HG03571 (cell line): ENCODE results near the gene ACTL8.

Experiments used
- ATAC-seq: cut with Tn5 transposase; IDR thresholded peaks from one replicate; pipeline ENCODE4 v1.9.1; 2021; ENCODE audit not compliant: unreplicated experiment

ACTL8 gene

GRCh38 chr1:17841944-17842343 lies 86.8 kb downstream of the ACTL8 start:
- ATAC-seq = no peak

- ATAC-seq = no peak
These were observed 87.6 kb downstream of the ACTL8 start for GRCh38 chr1:17842686-17843085.

- ATAC-seq = no peak
These were observed 89.2 kb downstream of the ACTL8 start for GRCh38 chr1:17844185-17844826.

GRCh38 chr1:17845583-17845982 lies 90.5 kb downstream of the ACTL8 start:
- no peak for ATAC-seq

GRCh38 chr1:17846341-17846740 lies 91.2 kb downstream of the ACTL8 start:
- ATAC-seq = no peak

- ATAC-seq = no peak
These were observed 92.0 kb downstream of the ACTL8 start for GRCh38 chr1:17847111-17847510.

- no peak for ATAC-seq
These were observed 94.1 kb downstream of the ACTL8 start for GRCh38 chr1:17849216-17849615.

GRCh38 chr1:17851056-17851455 lies 95.9 kb downstream of the ACTL8 start:
- ATAC-seq = no peak

- ATAC-seq = no peak
These were observed 97.2 kb downstream of the ACTL8 start for GRCh38 chr1:17852383-17852782.

GRCh38 chr1:17853241-17853935 lies 98.3 kb downstream of the ACTL8 start:
- ATAC-seq = no peak

GRCh38 chr1:17856496-17857108 lies 101.5 kb downstream of the ACTL8 start:
- ATAC-seq = no peak

GRCh38 chr1:17857109-17857499 lies 102.0 kb downstream of the ACTL8 start:
- no peak for ATAC-seq

GRCh38 chr1:17857996-17858395 lies 102.9 kb downstream of the ACTL8 start:
- ATAC-seq = no peak

- no peak for ATAC-seq
These were observed 105.7 kb downstream of the ACTL8 start for GRCh38 chr1:17860812-17861211.

GRCh38 chr1:17861685-17862084 lies 106.6 kb downstream of the ACTL8 start:
- ATAC-seq = no peak

GRCh38 chr1:17862121-17862520 lies 107.0 kb downstream of the ACTL8 start:
- ATAC-seq = no peak

- no peak for ATAC-seq
These were observed 111.0 kb downstream of the ACTL8 start for GRCh38 chr1:17865912-17866739.

GRCh38 chr1:17866740-17867029 lies 111.6 kb downstream of the ACTL8 start:
- no peak for ATAC-seq

- ATAC-seq = no peak
These were observed 112.3 kb downstream of the ACTL8 start for GRCh38 chr1:17867470-17867869.

- ATAC-seq = no peak
These were observed 114.7 kb downstream of the ACTL8 start for GRCh38 chr1:17869815-17870214.

GRCh38 chr1:17870679-17871078 lies 115.5 kb downstream of the ACTL8 start:
- ATAC-seq = no peak
